Astrocyte of the cerebellum (primary cell): ENCODE measurements around the gene GNPTAB.

Experiments used
- DNase-seq: peaks from one replicate; pipeline ENCODE4 v3.0.0-alpha.2; 2011; ENCODE audit warnings: low read depth
- H3K4me3 ChIP-seq: 2 replicates; pipeline ENCODE4 v1.5.1; 2011; ENCODE audit warnings: mild to moderate bottlenecking, low read depth, low read length, moderate library complexity
- CTCF ChIP-seq: IDR thresholded peaks from 2 replicates; pipeline ENCODE4 v1.5.1; 2012; ENCODE audit warnings: low read length, low read depth, moderate library complexity, mild to moderate bottlenecking; ENCODE audit errors: missing control alignments
- in situ Hi-C: cut with HindIII; loops from 2 replicates; pipeline ENCODE4 v1.10.0; 2017; ENCODE audit warnings: low sequenced_read_pairs

GNPTAB gene

GRCh38 chr12:101830367-101831325, at the start of gene GNPTAB:
GNPTAB (minus strand) TSS chr12:101830959; CDS start chr12:101830675, 284 bp downstream.
- H3K4me3 ChIP-seq, result peak within 1 kb of the TSS; percentile 72
- TF ChIP-seq CTCF, result peak; percentile 60
- in situ Hi-C loops, result no loop called here
- peak; percentile 73 for DNase-seq

GRCh38 chr12:101878243-101878821, 47.6 kb upstream of the GNPTAB start:
- no peak for TF ChIP-seq CTCF
- in situ Hi-C loops, result no loop called here
- peak overlapping the region; percentile 61 for H3K4me3 ChIP-seq
- DNase-seq, result no peak

GRCh38 chr12:101877806-101878242, 47.1 kb upstream of the GNPTAB start:
- no peak for TF ChIP-seq CTCF
- in situ Hi-C loops, result no loop called here
- no peak for DNase-seq
- peak overlapping the region; percentile 61 for H3K4me3 ChIP-seq

GRCh38 chr12:101876861-101877805, 46.4 kb upstream of the GNPTAB start, which contains the start of gene DRAM1:
DRAM1 (plus strand) TSS chr12:101877580; CDS start chr12:101877790, 210 bp downstream.
- in situ Hi-C loops, result no loop called here
- H3K4me3 ChIP-seq, result peak within 1 kb of the TSS; percentile 61
- DNase-seq, result peak; percentile 50
- TF ChIP-seq CTCF, result no peak

- TF ChIP-seq CTCF, result no peak
- peak overlapping the region; percentile 61 for H3K4me3 ChIP-seq
- no peak for DNase-seq
- in situ Hi-C loops, result no loop called here
These were observed 45.6 kb upstream of the GNPTAB start for GRCh38 chr12:101876322-101876860.
